Measurements from ENCODE around the gene HS2ST1. TPM values are rescaled to one million over a fixed set of nuclear protein-coding genes. Genes with fewer than 3 reads are reported as not detected.

The HS2ST1 gene
- total RNA-seq, 1 experiment from 2014 or later, result 30.1 TPM

DNA sequence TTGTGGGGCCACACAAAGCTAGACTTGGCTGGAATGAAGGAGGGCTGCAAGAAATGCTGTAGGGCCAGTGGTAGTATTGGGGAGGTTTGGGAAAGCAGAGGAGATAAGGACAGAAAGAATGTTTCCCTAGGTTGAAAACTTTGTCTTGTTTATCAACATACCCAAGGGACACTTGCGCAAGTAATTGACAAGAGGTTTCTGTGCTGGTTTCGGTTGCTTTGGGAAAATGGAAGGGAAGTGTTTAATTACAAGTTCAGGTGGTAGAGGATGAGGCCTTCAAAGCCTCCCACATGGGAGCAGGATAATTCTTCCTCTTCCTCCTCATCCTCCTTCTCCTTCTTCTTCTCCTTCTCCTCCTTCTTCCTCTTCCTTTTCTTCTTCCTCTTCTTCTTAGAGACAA lies 232.1 kb downstream of the HS2ST1 start (continued):
- TF ChIP-seq EZH2 (IDR thresholded peaks at IDR 0.05), result no peak

DNA sequence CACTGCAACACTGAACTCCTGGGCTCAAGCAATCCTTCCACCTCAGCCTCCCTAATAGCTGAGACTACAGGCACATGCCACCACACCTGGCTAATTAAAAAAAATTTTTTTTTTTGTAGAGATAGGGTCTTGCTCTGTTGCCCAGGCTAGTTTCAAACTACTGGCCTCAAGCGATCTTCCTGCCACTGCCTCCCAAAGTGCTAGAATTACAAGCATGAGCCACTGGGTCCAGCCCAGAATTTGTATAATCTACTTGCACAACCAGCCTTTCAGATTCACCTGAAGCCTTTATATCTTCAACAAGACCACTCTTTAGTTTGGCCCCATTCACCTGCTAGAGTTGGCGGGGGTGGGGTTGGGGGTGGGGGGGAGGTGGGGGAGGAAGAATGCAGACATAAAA lies 232.6 kb downstream of the HS2ST1 start:
- no peak overlapping the region for H3K27ac ChIP-seq (ENCODE audit: low read depth, low read length)
- H3K4me1 ChIP-seq (ENCODE audit: control insufficient read depth in 1 of 2, insufficient read depth in 2 of 2, low read length in 2 of 2), result no peaks in the 10 kb centered on the region
- no peaks in the 10 kb centered on the region for H3K36me3 ChIP-seq (ENCODE audit: control insufficient read depth in 1 of 2, insufficient read depth in 2 of 2, low read length in 2 of 2)
- H3K4me3 ChIP-seq (replicated peaks in 1 of 2; ENCODE audit: low read depth in 1 of 2, low read length in 2 of 2), result no peak overlapping the region
- ChIA-PET POLR2A (no interaction called here), RAD21 (ENCODE audit: low non-redundant PET in 1 of 2, low total read pairs in 2 of 2, uncharacterized antibody in 2 of 2, unreplicated experiment in 2 of 2) (no interaction called here), CTCF (no interaction called here)
- no peaks in the 10 kb centered on the region for H3K79me2 ChIP-seq (ENCODE audit: insufficient read depth, low read length)
- DNase-seq (ENCODE audit: low read depth, low spot score) (no peak), ATAC-seq (no peak)
- H3K9ac ChIP-seq (ENCODE audit: low read length), result no peak overlapping the region
- intact Hi-C loops (cut with micrococcal nuclease), result no loop called here
- no peaks in the 10 kb centered on the region for H3K9me3 ChIP-seq (ENCODE audit: control insufficient read depth in 1 of 2, insufficient read depth in 1 of 2, low read depth in 1 of 2, low read length in 2 of 2)
- no TSS peak for BruUV-seq (replicated peaks)
- H4K20me1 ChIP-seq (ENCODE audit: insufficient read depth), result no peaks in the 10 kb centered on the region
- no peak overlapping the region for H3K4me2 ChIP-seq (ENCODE audit: low read length)
- H3K27me3 ChIP-seq (ENCODE audit: insufficient read depth, low read length), result 0 out of 2 replicates have a peak, but pooled peaks cover 3% of the 10 kb centered on the region
- H3K9me2 ChIP-seq (ENCODE audit: insufficient read depth), result no peaks in the 10 kb centered on the region
- TF ChIP-seq ZFX (IDR thresholded peaks at IDR 0.05) (no peak), POLR2AphosphoS5 (IDR thresholded peaks at IDR 0.05; ENCODE audit: low read depth, low read length) (no peak), EGR1 (IDR thresholded peaks at IDR 0.05; ENCODE audit: low read depth) (no peak), POLR2A (IDR thresholded peaks at IDR 0.05; ENCODE audit: borderline replicate concordance, extremely low read depth, insufficient read depth, insufficient read length) (no peak), YY1 (IDR thresholded peaks at IDR 0.05; ENCODE audit: extremely low read depth, insufficient replicate concordance, low read depth, low read length) (no peak), EZH2 (IDR thresholded peaks at IDR 0.05) (no peak), TCF7L2 (IDR thresholded peaks at IDR 0.05; ENCODE audit: borderline replicate concordance, extremely low read depth, insufficient read depth, insufficient read length) (no peak)
- no peak overlapping the region for H2AFZ ChIP-seq (ENCODE audit: low read depth, low read length, poor library complexity, severe bottlenecking)

DNA sequence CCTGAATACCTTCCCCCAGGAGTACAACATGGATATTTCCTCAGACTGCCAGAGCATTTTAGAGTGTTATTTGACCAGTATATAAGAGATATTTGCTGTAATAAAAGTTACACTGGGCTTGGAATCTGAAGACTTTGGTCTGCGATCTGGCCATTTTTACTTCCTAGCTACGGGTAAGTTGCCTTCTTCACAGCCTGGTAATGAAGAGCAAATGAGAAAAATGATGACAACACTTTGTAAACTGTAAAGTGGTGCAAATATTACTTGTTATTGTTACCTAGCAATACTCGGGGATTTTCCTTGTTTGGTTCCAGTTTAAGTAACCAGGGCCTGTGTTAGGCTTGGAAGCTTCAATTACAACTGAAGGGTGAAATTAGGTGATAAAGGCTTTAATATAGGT lies 233.4 kb downstream of the HS2ST1 start:
- Histone ChIP-seq H3K27ac (ENCODE audit: low read depth, low read length) (no peak overlapping the region), H4K20me1 (ENCODE audit: insufficient read depth) (no peaks in the 10 kb centered on the region), H3K36me3 (ENCODE audit: control insufficient read depth in 1 of 2, insufficient read depth in 2 of 2, low read length in 2 of 2) (no peaks in the 10 kb centered on the region), H3K4me2 (ENCODE audit: low read length) (no peak overlapping the region), H3K79me2 (ENCODE audit: insufficient read depth, low read length) (no peaks in the 10 kb centered on the region), H3K9ac (ENCODE audit: low read length) (no peak overlapping the region), H3K9me3 (ENCODE audit: control insufficient read depth in 1 of 2, insufficient read depth in 1 of 2, low read depth in 1 of 2, low read length in 2 of 2) (no peaks in the 10 kb centered on the region), H2AFZ (ENCODE audit: low read depth, low read length, poor library complexity, severe bottlenecking) (no peak overlapping the region), H3K4me3 (replicated peaks in 1 of 2; ENCODE audit: low read depth in 1 of 2, low read length in 2 of 2) (no peak overlapping the region), H3K4me1 (ENCODE audit: control insufficient read depth in 1 of 2, insufficient read depth in 2 of 2, low read length in 2 of 2) (no peaks in the 10 kb centered on the region), H3K9me2 (ENCODE audit: insufficient read depth) (no peaks in the 10 kb centered on the region), H3K27me3 (ENCODE audit: insufficient read depth, low read length) (0 out of 2 replicates have a peak, but pooled peaks cover 3% of the 10 kb centered on the region)
- no peak for ATAC-seq
- intact Hi-C loops (cut with micrococcal nuclease), result no loop called here
- TF ChIP-seq JUND (IDR thresholded peaks at IDR 0.05) (no peak), SIN3A (IDR thresholded peaks at IDR 0.05; ENCODE audit: low read depth) (no peak), EZH2 (IDR thresholded peaks at IDR 0.05) (no peak), ZNF274 (IDR thresholded peaks at IDR 0.05; ENCODE audit: low read depth, low read length) (no peak), YY1 (IDR thresholded peaks at IDR 0.05; ENCODE audit: extremely low read depth, insufficient replicate concordance, low read depth, low read length) (no peak), CEBPB (IDR thresholded peaks at IDR 0.05; ENCODE audit: low read depth) (no peak), CBX3 (IDR thresholded peaks at IDR 0.05; ENCODE audit: low read depth) (no peak), EZH2phosphoT487 (IDR thresholded peaks at IDR 0.05; ENCODE audit: borderline replicate concordance) (no peak), TCF7L2 (IDR thresholded peaks at IDR 0.05; ENCODE audit: borderline replicate concordance, extremely low read depth, insufficient read depth, insufficient read length) (no peak)
- DNase-seq (ENCODE audit: low read depth, low spot score), result no peak
- RAD21 ChIA-PET (ENCODE audit: low non-redundant PET in 1 of 2, low total read pairs in 2 of 2, uncharacterized antibody in 2 of 2, unreplicated experiment in 2 of 2), result no interaction called here
- BruUV-seq (replicated peaks), result no TSS peak
- CTCF ChIA-PET, result no interaction called here
- POLR2A ChIA-PET, result no interaction called here

Measured in HCT116 (cell line).